Umbilical cord (tissue), 2 donors: ENCODE measurements around the gene TXNIP. TPM values are rescaled to one million over a fixed set of nuclear protein-coding genes. Genes with fewer than 3 reads are reported as not detected.

Experiments used
- DNase-seq: peaks from one replicate; pipeline ENCODE4 v3.0.0-alpha.2; 2015; ENCODE audit warnings: low spot score
- total RNA-seq: library from RNA; depleted of rRNA; stranded (reverse); fragments of >200 nt; gene quantifications from one replicate; pipeline ENCODE4 v1.2.3, GENCODE V29; 2014; ENCODE audit warnings: low replicate concordance; ENCODE audit not compliant: insufficient read depth

TXNIP gene
- total RNA-seq, 1 donor from 2014 or later = 547 TPM

DNA sequence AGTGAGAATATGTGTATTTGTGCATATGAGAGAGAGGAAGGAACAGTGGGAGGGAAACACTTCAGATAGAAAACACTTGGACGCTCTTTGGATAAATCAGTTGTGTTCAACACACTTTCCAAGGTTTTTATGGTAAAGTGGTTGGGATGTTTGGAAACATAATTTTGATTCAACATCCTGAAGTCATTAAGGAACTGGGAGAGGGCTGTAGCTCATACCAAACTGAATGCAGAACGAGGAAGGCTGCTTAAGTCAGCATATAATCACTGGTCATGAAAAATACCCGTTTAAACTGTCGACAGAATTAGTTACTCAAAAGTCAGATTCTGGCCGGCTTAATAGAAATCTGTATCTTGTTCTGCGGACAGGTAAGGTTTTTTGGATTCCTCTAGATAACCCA lies 53.5 kb downstream of the TXNIP start:
- no peak for DNase-seq

Other genes starting within 250 kb of the TXNIP start
- 29.9 TPM for gene RNF115, start 172.5 kb downstream of the TXNIP start, total RNA-seq
- 23.1 TPM for gene POLR3C, start 172.4 kb downstream of the TXNIP start, total RNA-seq
- 4.3 TPM for gene NUDT17, start 150.9 kb downstream of the TXNIP start, total RNA-seq
- gene PIAS3, start 137.5 kb downstream of the TXNIP start, total RNA-seq = 10.6 TPM
- 0.72 TPM for gene ANKRD35, start 110.7 kb downstream of the TXNIP start, total RNA-seq
- gene ITGA10, start 86.5 kb downstream of the TXNIP start, total RNA-seq = 10.6 TPM
- 34.9 TPM for gene PEX11B, start 77.9 kb downstream of the TXNIP start, total RNA-seq
- gene RBM8A, start 69.1 kb downstream of the TXNIP start, total RNA-seq = 106 TPM
- 31.5 TPM for gene LIX1L, start 38.6 kb downstream of the TXNIP start, total RNA-seq
- gene ANKRD34A, start 32.0 kb downstream of the TXNIP start, total RNA-seq = not detected
- 5.5 TPM for gene POLR3GL, start 31.9 kb downstream of the TXNIP start, total RNA-seq
- not detected for gene HJV, start 25.2 kb upstream of the TXNIP start, total RNA-seq
- gene NBPF10, start 148.2 kb upstream of the TXNIP start, total RNA-seq = 0.24 TPM
- 121 TPM for gene NOTCH2NLA, start 232.4 kb upstream of the TXNIP start, total RNA-seq